Panc1 (cell line): ENCODE measurements around the gene SELENBP1.

Experiments
- CTCF ChIP-seq: fragments of 450-650 bp; IDR thresholded peaks from 2 replicates; pipeline ENCODE4 v1.5.1; 2017; ENCODE audit warnings: mild to moderate bottlenecking
- POLR2AphosphoS5 ChIP-seq: IDR thresholded peaks from 2 replicates; pipeline ENCODE4 v1.6.1; 2012; ENCODE audit warnings: mild to moderate bottlenecking, low read depth, low read length, moderate library complexity
- SIN3A ChIP-seq: IDR thresholded peaks from 2 replicates; pipeline ENCODE4 v1.6.1; 2012; ENCODE audit warnings: low read depth, mild to moderate bottlenecking, low read length, moderate library complexity, borderline replicate concordance; ENCODE audit not compliant: insufficient read depth
- TF ChIP-seq, protein P1 (sequence below), 2 experiments: IDR thresholded peaks; 2 replicates each; pipeline ENCODE4 v1.6.1; 2011 to 2012; ENCODE audit warnings: low read depth in 2 of 2, control low read depth in 1 of 2, low read length in 1 of 2, mild to moderate bottlenecking in 1 of 2, moderate library complexity in 1 of 2; ENCODE audit not compliant: insufficient read depth in 1 of 2

DNA sequence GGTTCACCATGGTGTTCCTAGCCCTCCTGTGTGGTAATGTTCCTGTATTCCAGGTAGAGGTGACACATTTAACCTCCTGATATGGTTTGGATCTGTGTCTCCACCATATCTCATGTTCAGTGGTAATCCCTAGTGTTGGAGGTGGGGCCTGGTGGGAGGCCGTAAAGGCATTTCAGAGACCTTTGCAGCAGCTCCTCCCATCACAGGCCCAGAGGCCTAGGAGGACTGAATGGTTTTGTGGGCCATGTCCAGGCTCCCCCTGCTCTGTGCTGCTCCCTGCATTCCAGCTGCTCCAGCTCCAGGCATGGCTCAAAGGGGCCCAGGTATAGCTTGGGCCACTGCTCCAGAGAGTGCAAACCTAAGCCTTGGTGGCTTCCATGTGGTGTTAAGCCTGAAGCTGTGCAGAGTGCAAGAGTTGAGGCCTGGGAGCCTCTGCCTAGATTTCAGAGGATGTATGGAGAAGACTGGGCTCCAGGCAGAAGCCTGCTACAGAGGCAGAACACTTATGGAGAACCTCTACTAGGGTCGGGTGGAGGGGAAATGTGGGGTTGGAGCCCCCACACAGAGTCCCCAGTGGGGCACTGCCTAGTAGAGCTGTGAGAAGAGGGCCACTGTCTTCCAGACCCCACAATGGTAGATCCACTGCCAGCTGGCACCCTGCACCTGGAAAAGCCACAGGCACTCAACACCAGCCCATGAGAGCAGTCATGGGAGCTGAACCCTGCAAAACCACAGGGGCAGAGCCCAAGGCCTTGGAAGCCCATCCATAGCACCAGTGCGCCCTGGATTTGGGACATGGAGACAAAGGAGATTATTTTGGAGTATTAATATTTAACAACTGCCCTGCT, 10.0 kb downstream of the SELENBP1 start:
- TF ChIP-seq CTCF (no peak), POLR2AphosphoS5 (no peak), SIN3A (no peak)
- TF ChIP-seq, protein P1, sequence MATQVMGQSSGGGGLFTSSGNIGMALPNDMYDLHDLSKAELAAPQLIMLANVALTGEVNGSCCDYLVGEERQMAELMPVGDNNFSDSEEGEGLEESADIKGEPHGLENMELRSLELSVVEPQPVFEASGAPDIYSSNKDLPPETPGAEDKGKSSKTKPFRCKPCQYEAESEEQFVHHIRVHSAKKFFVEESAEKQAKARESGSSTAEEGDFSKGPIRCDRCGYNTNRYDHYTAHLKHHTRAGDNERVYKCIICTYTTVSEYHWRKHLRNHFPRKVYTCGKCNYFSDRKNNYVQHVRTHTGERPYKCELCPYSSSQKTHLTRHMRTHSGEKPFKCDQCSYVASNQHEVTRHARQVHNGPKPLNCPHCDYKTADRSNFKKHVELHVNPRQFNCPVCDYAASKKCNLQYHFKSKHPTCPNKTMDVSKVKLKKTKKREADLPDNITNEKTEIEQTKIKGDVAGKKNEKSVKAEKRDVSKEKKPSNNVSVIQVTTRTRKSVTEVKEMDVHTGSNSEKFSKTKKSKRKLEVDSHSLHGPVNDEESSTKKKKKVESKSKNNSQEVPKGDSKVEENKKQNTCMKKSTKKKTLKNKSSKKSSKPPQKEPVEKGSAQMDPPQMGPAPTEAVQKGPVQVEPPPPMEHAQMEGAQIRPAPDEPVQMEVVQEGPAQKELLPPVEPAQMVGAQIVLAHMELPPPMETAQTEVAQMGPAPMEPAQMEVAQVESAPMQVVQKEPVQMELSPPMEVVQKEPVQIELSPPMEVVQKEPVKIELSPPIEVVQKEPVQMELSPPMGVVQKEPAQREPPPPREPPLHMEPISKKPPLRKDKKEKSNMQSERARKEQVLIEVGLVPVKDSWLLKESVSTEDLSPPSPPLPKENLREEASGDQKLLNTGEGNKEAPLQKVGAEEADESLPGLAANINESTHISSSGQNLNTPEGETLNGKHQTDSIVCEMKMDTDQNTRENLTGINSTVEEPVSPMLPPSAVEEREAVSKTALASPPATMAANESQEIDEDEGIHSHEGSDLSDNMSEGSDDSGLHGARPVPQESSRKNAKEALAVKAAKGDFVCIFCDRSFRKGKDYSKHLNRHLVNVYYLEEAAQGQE (IDR thresholded peaks at IDR 0.05; ENCODE audit: insufficient read depth in 1 of 2, low read depth in 2 of 2, low read length in 1 of 2) = no peak
